NB4 (cell line): Measurements from ENCODE around the gene ARHGEF16.

ENCODE experiments used
- CTCF ChIP-seq: IDR thresholded peaks from one replicate; pipeline ENCODE4 v1.5.1; 2012; ENCODE audit warnings: low read depth, low read length
- MAX ChIP-seq: IDR thresholded peaks from 2 replicates; pipeline ENCODE4 v1.6.1; 2011; ENCODE audit warnings: low read depth, low read length

- TF ChIP-seq CTCF (no peak), MAX (no peak)
Observed at GRCh38 chr1:3442901-3443300, 11.6 kb upstream of the ARHGEF16 start.
